Neural progenitor cell (in vitro differentiated cells): Measurements from ENCODE around the gene C3orf22. TPM values are rescaled to one million over a fixed set of nuclear protein-coding genes. Genes with fewer than 3 reads are reported as not detected.

Experiments
- DNase-seq: peaks from one replicate; pipeline ENCODE4 v3.0.0-alpha.2; 2016; ENCODE audit warnings: low spot score
- H2AFZ ChIP-seq: fragments of 200-600 bp; sonication (generic); replicated peaks from 2 replicates; pipeline ENCODE4 v1.6.1; 2016; ENCODE audit warnings: antibody characterized with exemption
- H3F3A ChIP-seq: fragments of 200-600 bp; sonication (generic); 2 replicates; pipeline ENCODE4 v1.6.1; 2016; ENCODE audit warnings: antibody characterized with exemption, low read depth
- H3K27ac ChIP-seq: fragments of 200-600 bp; sonication (generic); 2 replicates; pipeline ENCODE4 v1.5.1; 2016; ENCODE audit warnings: mild to moderate bottlenecking
- H3K27me3 ChIP-seq: fragments of 200-600 bp; sonication (generic); 2 replicates; pipeline ENCODE4 v1.6.1; 2016; ENCODE audit warnings: mild to moderate bottlenecking, moderate library complexity
- H3K36me3 ChIP-seq: fragments of 200-600 bp; sonication (generic); 2 replicates; pipeline ENCODE4 v1.5.1; 2016
- H3K4me1 ChIP-seq: fragments of 200-600 bp; sonication (generic); 2 replicates; pipeline ENCODE4 v1.6.1; 2016; ENCODE audit warnings: mixed run types
- H3K4me2 ChIP-seq: fragments of 200-600 bp; sonication (generic); 2 replicates; pipeline ENCODE4 v1.6.1; 2016
- H3K4me3 ChIP-seq: fragments of 200-600 bp; sonication (generic); 2 replicates; pipeline ENCODE4 v1.5.1; 2016
- H3K79me2 ChIP-seq: fragments of 200-600 bp; sonication (generic); 2 replicates; pipeline ENCODE4 v1.6.1; 2016; ENCODE audit warnings: low read depth
- H3K9ac ChIP-seq: fragments of 200-600 bp; sonication (generic); 2 replicates; pipeline ENCODE4 v1.6.1; 2016
- H3K9me3 ChIP-seq: fragments of 200-600 bp; sonication (generic); 2 replicates; pipeline ENCODE4 v1.5.1; 2016; ENCODE audit warnings: low read depth
- H4K20me1 ChIP-seq: fragments of 200-600 bp; sonication (generic); 2 replicates; pipeline ENCODE4 v1.6.1; 2016; ENCODE audit warnings: low read depth
- H3K27ac Mint-ChIP-seq: 3 replicates; pipeline ENCODE4 v1.8.0; 2021; ENCODE audit warnings: mixed read lengths
- H3K27me3 Mint-ChIP-seq: 2 replicates; pipeline ENCODE4 v1.8.0; 2022; ENCODE audit warnings: low read depth, mild to moderate bottlenecking, inconsistent platforms, moderate library complexity, mixed read lengths; ENCODE audit not compliant: insufficient read depth
- H3K36me3 Mint-ChIP-seq: 3 replicates; pipeline ENCODE4 v1.8.0; 2021; ENCODE audit warnings: mixed read lengths
- H3K4me1 Mint-ChIP-seq: 3 replicates; pipeline ENCODE4 v1.8.0; 2021; ENCODE audit warnings: mixed read lengths
- H3K4me3 Mint-ChIP-seq: 3 replicates; pipeline ENCODE4 v1.8.0; 2021; ENCODE audit warnings: mild to moderate bottlenecking, moderate library complexity, mixed read lengths
- H3K9me3 Mint-ChIP-seq: 3 replicates; pipeline ENCODE4 v1.8.0; 2020; ENCODE audit warnings: mixed read lengths
- CTCF ChIP-seq: fragments of 200-600 bp; sonication (generic); IDR thresholded peaks from 2 replicates; pipeline ENCODE4 v1.5.1; 2017; ENCODE audit warnings: antibody characterized with exemption, mild to moderate bottlenecking
- EZH2 ChIP-seq: fragments of 200-600 bp; sonication (generic); IDR thresholded peaks from 2 replicates; pipeline ENCODE4 v1.6.1; 2017; ENCODE audit warnings: antibody characterized with exemption, mild to moderate bottlenecking, moderate library complexity
- EZH2phosphoT487 ChIP-seq: fragments of 200-600 bp; sonication (generic); IDR thresholded peaks from 2 replicates; pipeline ENCODE4 v1.6.1; 2017; ENCODE audit warnings: antibody characterized with exemption
- total RNA-seq: library from RNA; depleted of rRNA; stranded (reverse); fragments of >200 nt; gene quantifications from 2 replicates; pipeline ENCODE4 v1.2.3, GENCODE V29; 2015; ENCODE audit warnings: low replicate concordance

Gene C3orf22
- total RNA-seq, 1 donor from 2014 or later = not detected

GRCh38 chr3:126525853-126526667, 32.7 kb downstream of the C3orf22 start:
- H3K27me3 Mint-ChIP-seq = peaks cover 42% of the 10 kb centered on the region

DNA sequence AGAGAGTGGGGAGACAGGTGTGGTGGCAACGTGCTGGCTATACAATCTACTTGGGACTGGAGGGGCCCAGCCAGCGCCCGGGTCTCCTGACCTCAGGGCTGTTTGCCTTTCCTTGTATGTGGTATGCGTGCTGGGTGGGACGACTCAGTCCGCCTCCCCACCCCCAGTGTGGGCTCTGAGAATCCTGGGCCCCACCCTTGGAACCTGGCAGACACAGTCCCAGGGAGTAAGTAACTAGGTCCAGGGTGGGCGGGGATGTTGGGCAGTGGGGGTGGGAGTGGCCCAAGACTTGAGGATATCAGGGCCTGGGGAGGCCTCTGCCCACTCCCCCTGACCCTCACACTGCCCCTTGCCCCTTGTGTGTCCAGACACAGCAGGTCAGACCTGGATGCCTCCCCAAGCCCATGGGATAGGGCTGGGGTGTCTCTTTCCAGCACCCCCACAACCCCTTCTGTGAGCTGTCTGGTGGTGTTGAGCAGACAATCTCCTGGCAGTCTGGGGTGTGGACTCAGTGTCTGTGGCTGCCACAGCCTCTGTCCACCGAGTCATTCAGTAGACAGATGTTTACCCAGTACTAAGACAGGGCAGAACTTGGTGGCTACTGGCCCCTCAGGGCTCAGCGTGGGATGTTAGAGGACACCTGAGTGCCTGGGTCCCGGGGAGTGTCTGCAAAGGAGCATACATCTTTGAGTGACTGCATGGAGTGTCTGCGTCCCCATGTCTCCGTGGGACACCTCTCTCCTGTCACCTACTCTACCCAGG, 33.5 kb downstream of the C3orf22 start:
- Histone ChIP-seq H3K4me1 (peaks cover 4% of the 10 kb centered on the region), H3K27ac (no peak overlapping the region), H3K9me3 (no peaks in the 10 kb centered on the region), H3K27me3 (peaks cover 36% of the 10 kb centered on the region), H3K4me2 (no peak overlapping the region), H3K79me2 (no peaks in the 10 kb centered on the region), H3K36me3 (no peaks in the 10 kb centered on the region), H2AFZ (no peak overlapping the region), H4K20me1 (no peaks in the 10 kb centered on the region), H3K4me3 (no peak overlapping the region), H3K9ac (no peak overlapping the region), H3F3A (no peaks in the 10 kb centered on the region)
- H3K4me1 Mint-ChIP-seq = peaks cover 8% of the 10 kb centered on the region
- peaks cover 42% of the 10 kb centered on the region for H3K27me3 Mint-ChIP-seq
- H3K36me3 Mint-ChIP-seq = no peaks in the 10 kb centered on the region
- TF ChIP-seq CTCF = no peak
- no peak for TF ChIP-seq EZH2phosphoT487
- TF ChIP-seq EZH2 = no peak
- H3K4me3 Mint-ChIP-seq = peak overlapping the region; percentile 55
- no peak for DNase-seq
- no peaks in the 10 kb centered on the region for H3K9me3 Mint-ChIP-seq
- H3K27ac Mint-ChIP-seq = no peak overlapping the region

More at GRCh38 chr3:126525853-126526667, 32.7 kb downstream of the C3orf22 start:
- H3K27ac ChIP-seq = no peak overlapping the region
- no peak overlapping the region for H3K9ac ChIP-seq
- no peaks in the 10 kb centered on the region for H3F3A ChIP-seq
- no peaks in the 10 kb centered on the region for H3K79me2 ChIP-seq
- no peaks in the 10 kb centered on the region for H3K36me3 ChIP-seq
- DNase-seq = no peak
- H3K9me3 ChIP-seq = no peaks in the 10 kb centered on the region
- no peak overlapping the region for H3K4me3 Mint-ChIP-seq
- H3K4me1 ChIP-seq = peaks cover 4% of the 10 kb centered on the region
- TF ChIP-seq EZH2 = no peak
- H3K27me3 ChIP-seq = peaks cover 36% of the 10 kb centered on the region
- H3K27ac Mint-ChIP-seq = no peak overlapping the region
- no peaks in the 10 kb centered on the region for H3K9me3 Mint-ChIP-seq
- peaks cover 8% of the 10 kb centered on the region for H3K4me1 Mint-ChIP-seq
- H3K36me3 Mint-ChIP-seq = no peaks in the 10 kb centered on the region
- no peaks in the 10 kb centered on the region for H4K20me1 ChIP-seq
- H3K4me3 ChIP-seq = no peak overlapping the region
- H3K4me2 ChIP-seq = no peak overlapping the region
- no peak overlapping the region for H2AFZ ChIP-seq

- Histone ChIP-seq H3K4me3 (peak overlapping the region; percentile 66), H3K27ac (no peak overlapping the region), H3K9me3 (no peaks in the 10 kb centered on the region), H3K27me3 (peaks cover 36% of the 10 kb centered on the region), H3K79me2 (no peaks in the 10 kb centered on the region), H3K4me2 (peak overlapping the region; percentile 97), H3F3A (no peaks in the 10 kb centered on the region), H3K36me3 (no peaks in the 10 kb centered on the region), H3K9ac (no peak overlapping the region), H2AFZ (peak overlapping the region; percentile 98), H3K4me1 (peaks cover 4% of the 10 kb centered on the region), H4K20me1 (no peaks in the 10 kb centered on the region)
- TF ChIP-seq EZH2phosphoT487 = peak; percentile 50
- TF ChIP-seq CTCF = no peak
- peaks cover 42% of the 10 kb centered on the region for H3K27me3 Mint-ChIP-seq
- H3K4me3 Mint-ChIP-seq = peak overlapping the region; percentile 71
- no peaks in the 10 kb centered on the region for H3K9me3 Mint-ChIP-seq
- H3K4me1 Mint-ChIP-seq = peaks cover 8% of the 10 kb centered on the region
- H3K36me3 Mint-ChIP-seq = no peaks in the 10 kb centered on the region
- H3K27ac Mint-ChIP-seq = no peak overlapping the region
- no peak for DNase-seq
Observed at GRCh38 chr3:126524429-126524988, 34.2 kb downstream of the C3orf22 start.
